Choroid plexus epithelial cell (primary cell): Measurements from ENCODE around the gene SIMC1.
A peak's percentile ranks its signal among the peaks of the same experiment; 100 is the strongest.

Experiments
- DNase-seq: peaks from one replicate; pipeline ENCODE4 v3.0.0-alpha.2; 2010; ENCODE audit warnings: low read depth
- H3K4me3 ChIP-seq: 2 replicates; pipeline ENCODE4 v1.5.1; 2011; ENCODE audit warnings: low read depth, mild to moderate bottlenecking, control low read depth, low read length, moderate library complexity
- CTCF ChIP-seq: conservative IDR thresholded peaks from 2 replicates; pipeline ENCODE4 v1.5.1; 2011; ENCODE audit warnings: low read depth, mild to moderate bottlenecking, control low read depth, inconsistent platforms, low read length, moderate library complexity

The SIMC1 gene

GRCh38 chr5:176355400-176356178 lies 117.4 kb downstream of the SIMC1 start:
- TF ChIP-seq CTCF: no peak
- no peak overlapping the region for H3K4me3 ChIP-seq
- no peak for DNase-seq

GRCh38 chr5:176356179-176356566 lies 117.9 kb downstream of the SIMC1 start:
- TF ChIP-seq CTCF: no peak

GRCh38 chr5:176359658-176360057 lies 121.4 kb downstream of the SIMC1 start:
- DNase-seq: peak; percentile 9
- no peak for TF ChIP-seq CTCF
- no peak overlapping the region for H3K4me3 ChIP-seq

More at GRCh38 chr5:176356179-176356566, 117.9 kb downstream of the SIMC1 start:
- no peak for DNase-seq
- no peak overlapping the region for H3K4me3 ChIP-seq

- TF ChIP-seq CTCF: no peak
- peak overlapping the region; percentile 97 for H3K4me3 ChIP-seq
- peak; percentile 20 for DNase-seq
Observed at GRCh38 chr5:176360894-176361436, 122.7 kb downstream of the SIMC1 start.

- TF ChIP-seq CTCF: peak; percentile 37
- DNase-seq: peak; percentile 91
- peak within 1 kb of the TSS; percentile 97 for H3K4me3 ChIP-seq
Observed at GRCh38 chr5:176361437-176362232, 123.4 kb downstream of the SIMC1 start, which contains the start of gene KIAA1191. TSS of gene KIAA1191 (minus strand) at chr5:176361764. CDS start at chr5:176359508, 2,256 bp downstream.

GRCh38 chr5:176362233-176362490 lies 123.9 kb downstream of the SIMC1 start:
- no peak for DNase-seq
- TF ChIP-seq CTCF: no peak
- H3K4me3 ChIP-seq: peak overlapping the region; percentile 97
